HEK293 (cell line): ENCODE measurements around the gene ZFYVE28.

Experiments used
- PRDM4 ChIP-seq: fragments of 450-650 bp; formaldehyde crosslinking; IDR thresholded peaks from 2 replicates; pipeline ENCODE4 v1.5.1; 2017; ENCODE audit warnings: missing biosample characterization, missing genetic modification characterization
- SCRT1 ChIP-seq: fragments of 450-650 bp; formaldehyde crosslinking; IDR thresholded peaks from 2 replicates; pipeline ENCODE4 v1.5.1; 2016; ENCODE audit warnings: missing biosample characterization, missing genetic modification characterization, borderline replicate concordance
- ZBTB7A ChIP-seq: fragments of 450-650 bp; formaldehyde crosslinking; IDR thresholded peaks from 2 replicates; pipeline ENCODE4 v1.5.1; 2016; ENCODE audit warnings: low read depth, missing biosample characterization, missing genetic modification characterization
- ZNF24 ChIP-seq: fragments of 450-650 bp; formaldehyde crosslinking; IDR thresholded peaks from 2 replicates; pipeline ENCODE4 v1.5.1; 2016; ENCODE audit warnings: missing biosample characterization, missing genetic modification characterization
- ZNF530 ChIP-seq: fragments of 450-650 bp; formaldehyde crosslinking; IDR thresholded peaks from 2 replicates; pipeline ENCODE4 v1.5.1; 2016; ENCODE audit warnings: low read depth, missing biosample characterization, missing genetic modification characterization
- ZNF585B ChIP-seq: fragments of 450-650 bp; formaldehyde crosslinking; IDR thresholded peaks from 2 replicates; pipeline ENCODE4 v1.5.1; 2016; ENCODE audit warnings: missing biosample characterization, missing genetic modification characterization
- ZNF776 ChIP-seq: fragments of 450-650 bp; formaldehyde crosslinking; IDR thresholded peaks from 2 replicates; pipeline ENCODE4 v1.5.0; 2017; ENCODE audit warnings: missing biosample characterization, missing genetic modification characterization, borderline replicate concordance
- TF ChIP-seq, protein P1 (sequence below): fragments of 450-650 bp; formaldehyde crosslinking; IDR thresholded peaks from 2 replicates; pipeline ENCODE4 v1.5.1; 2016; ENCODE audit warnings: missing biosample characterization, missing genetic modification characterization

DNA sequence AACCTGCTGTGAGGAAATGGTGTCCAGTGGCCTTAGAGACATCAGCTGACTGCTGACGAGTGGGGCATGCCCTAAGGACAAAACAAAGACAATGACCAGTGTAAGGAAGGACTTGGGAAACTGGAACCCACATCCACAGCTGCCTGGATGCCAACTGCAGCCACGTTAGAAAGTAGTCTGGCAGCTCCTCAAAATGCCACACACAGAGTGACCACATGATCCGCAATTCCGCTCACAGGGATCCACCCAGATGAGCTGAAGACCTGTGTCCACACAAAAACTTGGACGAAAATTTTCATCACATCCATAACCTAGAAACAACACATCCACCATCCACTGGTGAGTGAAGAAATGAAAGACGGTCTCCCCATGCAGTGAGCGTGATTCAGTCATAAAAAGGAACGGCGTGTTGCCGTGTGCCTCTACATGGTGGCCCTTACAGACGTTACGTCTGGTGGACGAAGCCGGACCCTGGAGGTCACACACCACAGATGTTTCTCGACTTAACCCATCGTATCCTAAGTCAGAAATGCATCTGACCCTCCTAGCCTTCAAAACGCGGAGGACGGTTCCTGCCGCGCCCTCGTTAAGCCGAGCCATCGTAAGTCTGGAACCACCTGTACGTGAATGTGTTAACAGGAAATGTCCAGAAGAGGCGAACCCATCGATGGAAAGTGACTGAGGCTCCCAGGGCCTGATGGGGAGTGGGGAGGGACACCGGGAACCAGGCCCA is 115.9 kb downstream of the ZFYVE28 start:
- no peak for TF ChIP-seq SCRT1 (tag by site-specific recombination)
- TF ChIP-seq ZNF776 (tag by site-specific recombination) = no peak
- no peak for TF ChIP-seq ZNF24 (tag by site-specific recombination)
- no peak for TF ChIP-seq ZNF530
- TF ChIP-seq, protein P1, sequence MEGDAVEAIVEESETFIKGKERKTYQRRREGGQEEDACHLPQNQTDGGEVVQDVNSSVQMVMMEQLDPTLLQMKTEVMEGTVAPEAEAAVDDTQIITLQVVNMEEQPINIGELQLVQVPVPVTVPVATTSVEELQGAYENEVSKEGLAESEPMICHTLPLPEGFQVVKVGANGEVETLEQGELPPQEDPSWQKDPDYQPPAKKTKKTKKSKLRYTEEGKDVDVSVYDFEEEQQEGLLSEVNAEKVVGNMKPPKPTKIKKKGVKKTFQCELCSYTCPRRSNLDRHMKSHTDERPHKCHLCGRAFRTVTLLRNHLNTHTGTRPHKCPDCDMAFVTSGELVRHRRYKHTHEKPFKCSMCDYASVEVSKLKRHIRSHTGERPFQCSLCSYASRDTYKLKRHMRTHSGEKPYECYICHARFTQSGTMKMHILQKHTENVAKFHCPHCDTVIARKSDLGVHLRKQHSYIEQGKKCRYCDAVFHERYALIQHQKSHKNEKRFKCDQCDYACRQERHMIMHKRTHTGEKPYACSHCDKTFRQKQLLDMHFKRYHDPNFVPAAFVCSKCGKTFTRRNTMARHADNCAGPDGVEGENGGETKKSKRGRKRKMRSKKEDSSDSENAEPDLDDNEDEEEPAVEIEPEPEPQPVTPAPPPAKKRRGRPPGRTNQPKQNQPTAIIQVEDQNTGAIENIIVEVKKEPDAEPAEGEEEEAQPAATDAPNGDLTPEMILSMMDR = no peak
- no peak for TF ChIP-seq ZNF585B (tag by site-specific recombination)
- TF ChIP-seq ZBTB7A (tag by site-specific recombination) = no peak
- TF ChIP-seq PRDM4 (tag by site-specific recombination) = no peak
